ENCODE measurements around the gene MYRFL. TPM values are rescaled to one million over a fixed set of nuclear protein-coding genes. Genes with fewer than 3 reads are reported as not detected.

Gene MYRFL
- total and polyA plus RNA-seq, 10 donors: 0.04 to 0.44 (median 0.20) TPM; not detected in 5

DNA sequence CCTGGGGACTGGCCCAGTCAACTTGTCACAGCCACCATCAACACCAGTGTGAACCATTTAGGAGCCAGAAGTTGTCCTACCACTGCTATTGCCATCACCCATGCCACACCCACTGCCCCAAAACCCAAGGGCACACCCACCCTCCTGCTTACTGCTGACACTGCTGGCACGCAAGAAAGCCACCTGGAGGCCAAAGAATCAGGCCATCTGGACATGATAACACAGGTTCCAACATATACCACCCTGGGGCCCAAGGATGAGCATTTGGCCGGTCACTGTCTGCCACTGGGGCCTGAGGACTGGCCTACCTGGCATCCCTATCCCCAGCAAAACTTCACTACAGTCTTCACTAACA, 181.6 kb downstream of the MYRFL start:
- Histone ChIP-seq H3K36me3 (no peaks in the 10 kb centered on the region), H3K4me1 (no peaks in the 10 kb centered on the region), H3K4me3 (no peak overlapping the region), H3K27ac (no peak overlapping the region), H3K9me3 (peaks cover 3 to 50% (median 39%) of the 10 kb centered on the region in 8 donors), H3K27me3 (replicated peaks in 1 of 7) (peaks cover 0 to 3% (median 0%) of the 10 kb centered on the region in 7 donors)
- intact Hi-C loops (cut with DNase I; ENCODE audit: low total_unique reads): no loop called here
- DNase-seq: no peak
- 50 to 80% (median 50%) methylated on average over 2 of the region's 2 CpGs for WGBS, 5 donors
- TF ChIP-seq POLR2A (IDR thresholded peaks at IDR 0.05): no peak
- TF ChIP-seq POLR2AphosphoS5 (IDR thresholded peaks at IDR 0.05): no peak
- TF ChIP-seq, protein P1, sequence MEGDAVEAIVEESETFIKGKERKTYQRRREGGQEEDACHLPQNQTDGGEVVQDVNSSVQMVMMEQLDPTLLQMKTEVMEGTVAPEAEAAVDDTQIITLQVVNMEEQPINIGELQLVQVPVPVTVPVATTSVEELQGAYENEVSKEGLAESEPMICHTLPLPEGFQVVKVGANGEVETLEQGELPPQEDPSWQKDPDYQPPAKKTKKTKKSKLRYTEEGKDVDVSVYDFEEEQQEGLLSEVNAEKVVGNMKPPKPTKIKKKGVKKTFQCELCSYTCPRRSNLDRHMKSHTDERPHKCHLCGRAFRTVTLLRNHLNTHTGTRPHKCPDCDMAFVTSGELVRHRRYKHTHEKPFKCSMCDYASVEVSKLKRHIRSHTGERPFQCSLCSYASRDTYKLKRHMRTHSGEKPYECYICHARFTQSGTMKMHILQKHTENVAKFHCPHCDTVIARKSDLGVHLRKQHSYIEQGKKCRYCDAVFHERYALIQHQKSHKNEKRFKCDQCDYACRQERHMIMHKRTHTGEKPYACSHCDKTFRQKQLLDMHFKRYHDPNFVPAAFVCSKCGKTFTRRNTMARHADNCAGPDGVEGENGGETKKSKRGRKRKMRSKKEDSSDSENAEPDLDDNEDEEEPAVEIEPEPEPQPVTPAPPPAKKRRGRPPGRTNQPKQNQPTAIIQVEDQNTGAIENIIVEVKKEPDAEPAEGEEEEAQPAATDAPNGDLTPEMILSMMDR (IDR thresholded peaks at IDR 0.05 in 8 of 11, conservative IDR thresholded peaks at IDR 0.05 in 3 of 11): no peak

DNA sequence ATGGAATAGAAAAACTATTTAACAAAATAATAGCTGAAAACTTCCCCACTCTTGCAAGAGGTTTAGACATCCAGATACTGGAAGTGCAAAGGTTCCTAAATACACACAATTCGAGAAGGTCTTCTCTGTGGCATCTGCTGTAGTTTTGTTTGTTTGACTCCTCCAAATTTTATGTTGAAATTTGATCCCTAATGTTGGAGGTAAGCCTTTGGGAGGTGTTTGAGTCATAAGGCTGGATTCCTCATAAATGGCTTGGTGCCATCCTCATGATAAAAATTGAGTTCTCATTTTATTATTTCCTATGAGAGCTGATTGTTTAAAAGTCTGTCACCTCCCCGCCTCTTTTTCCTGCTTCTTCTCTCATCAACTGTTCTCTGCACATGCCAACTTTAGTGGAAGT, 182.7 kb downstream of the MYRFL start:
- H3K4me1 ChIP-seq: no peaks in the 10 kb centered on the region
- no peak for TF ChIP-seq POLR2AphosphoS5 (IDR thresholded peaks at IDR 0.05)
- TF ChIP-seq, protein P1 (IDR thresholded peaks at IDR 0.05 in 8 of 11, conservative IDR thresholded peaks at IDR 0.05 in 3 of 11): no peak
- TF ChIP-seq POLR2A (IDR thresholded peaks at IDR 0.05): no peak
- peaks cover 0 to under 1% (median 0%) of the 10 kb centered on the region in 7 donors for H3K27me3 ChIP-seq (replicated peaks in 1 of 7)
- intact Hi-C loops (cut with DNase I; ENCODE audit: low total_unique reads): no loop called here
- WGBS, 5 donors: 78 to 86% (median 80%) methylated on average over 2 of the region's 2 CpGs
- H3K36me3 ChIP-seq: no peaks in the 10 kb centered on the region
- H3K4me3 ChIP-seq: no peak overlapping the region
- peaks cover 3 to 50% (median 39%) of the 10 kb centered on the region in 8 donors for H3K9me3 ChIP-seq
- no peak for DNase-seq
- no peak overlapping the region for H3K27ac ChIP-seq

Other genes starting within 250 kb of the MYRFL start
- 100 to 1,000 TPM in 1 of 7 donors, 10 to 100 TPM in 6; 80.5 to 120 (median 89.0) TPM for gene CCT2, start 239.8 kb upstream of the MYRFL start, total RNA-seq
- gene CCT2, start 239.8 kb upstream of the MYRFL start, polyA plus RNA-seq: 100 to 1,000 TPM in 2 of 3 donors, 10 to 100 TPM in 1; 91.6 to 104 (median 103) TPM
- gene LRRC10, start 214.3 kb upstream of the MYRFL start, total RNA-seq: not detected
- not detected for gene LRRC10, start 214.3 kb upstream of the MYRFL start, polyA plus RNA-seq
- gene BEST3, start 125.9 kb upstream of the MYRFL start, total RNA-seq: under 1 TPM in 1 of 7 donors, not detected in 6; 0.14 TPM
- gene BEST3, start 125.9 kb upstream of the MYRFL start, polyA plus RNA-seq: not detected
- 10 to 100 TPM; 16.6 to 41.2 (median 20.9) TPM for gene RAB3IP, start 86.4 kb upstream of the MYRFL start, total RNA-seq
- gene RAB3IP, start 86.4 kb upstream of the MYRFL start, polyA plus RNA-seq: 10 to 100 TPM; 11.8 to 15.2 (median 12.6) TPM

Data from spleen (tissue), 11 donors.